DND-41 (cell line): ENCODE results near the gene ABI3BP.

ENCODE experiments used
- ATAC-seq: fragments of 200-7000 bp; cut with Tn5 transposase; 3 replicates; pipeline ENCODE4 v1.9.1; 2021; ENCODE audit warnings: low read depth; ENCODE audit not compliant: insufficient read depth
- DNase-seq: peaks from one replicate; pipeline ENCODE4 v3.0.0-alpha.2; 2020
- H2AFZ ChIP-seq: 2 replicates; pipeline ENCODE4 v1.6.0; 2012; ENCODE audit warnings: low read depth, low read length
- H3K27ac ChIP-seq: 2 replicates; pipeline ENCODE4 v1.5.1; 2012; ENCODE audit warnings: low read length, inconsistent platforms
- H3K27me3 ChIP-seq: fragments of 200-600 bp; sonication (generic); 2 replicates; pipeline ENCODE4 v1.6.0; 2012; ENCODE audit warnings: low read length, mild to moderate bottlenecking, inconsistent platforms; ENCODE audit not compliant: insufficient read depth, poor library complexity
- H3K36me3 ChIP-seq: 2 replicates; pipeline ENCODE4 v1.5.1; 2012; ENCODE audit warnings: low read length, inconsistent platforms; ENCODE audit not compliant: insufficient read depth
- H3K4me1 ChIP-seq: 2 replicates; pipeline ENCODE4 v1.5.1; 2012; ENCODE audit warnings: mild to moderate bottlenecking, low read length; ENCODE audit not compliant: insufficient read depth
- H3K4me2 ChIP-seq: 2 replicates; pipeline ENCODE4 v1.6.0; 2012; ENCODE audit warnings: mild to moderate bottlenecking, moderate library complexity, low read length, inconsistent platforms; ENCODE audit not compliant: insufficient read depth
- H3K4me3 ChIP-seq, 2 experiments: fragments of 200-600 bp in 1 of 2; shearing (Covaris generic) in 1 of 2; 2 replicates each; pipeline ENCODE4 v1.5.1; 2012 to 2016; ENCODE audit warnings: inconsistent platforms in 2 of 2, low read length in 2 of 2, mild to moderate bottlenecking in 2 of 2, low read depth in 1 of 2, moderate library complexity in 1 of 2
- H3K79me2 ChIP-seq: 2 replicates; pipeline ENCODE4 v1.6.0; 2012; ENCODE audit warnings: low read length, inconsistent platforms; ENCODE audit not compliant: insufficient read depth
- H3K9ac ChIP-seq: 2 replicates; pipeline ENCODE4 v1.6.0; 2012; ENCODE audit warnings: low read depth, mild to moderate bottlenecking, inconsistent platforms, low read length, moderate library complexity
- H3K9me3 ChIP-seq: 2 replicates; pipeline ENCODE4 v1.5.1; 2012; ENCODE audit warnings: low read length, moderate library complexity, mild to moderate bottlenecking, inconsistent platforms; ENCODE audit not compliant: insufficient read depth, severe bottlenecking
- H4K20me1 ChIP-seq: 2 replicates; pipeline ENCODE4 v1.6.0; 2012; ENCODE audit warnings: low read length; ENCODE audit not compliant: insufficient read depth
- EZH2 ChIP-seq: IDR thresholded peaks from 3 replicates; pipeline ENCODE4 v1.6.1; 2012; ENCODE audit warnings: borderline replicate concordance, low read depth, mild to moderate bottlenecking, moderate library complexity, low read length, inconsistent platforms; ENCODE audit not compliant: severe bottlenecking
- TF ChIP-seq, protein P1 (sequence below): IDR thresholded peaks from 2 replicates; pipeline ENCODE4 v1.5.1; 2012; ENCODE audit warnings: borderline replicate concordance, low read length, moderate library complexity, mild to moderate bottlenecking; ENCODE audit not compliant: poor library complexity, severe bottlenecking; ENCODE audit errors: extremely low read depth

The ABI3BP gene

DNA sequence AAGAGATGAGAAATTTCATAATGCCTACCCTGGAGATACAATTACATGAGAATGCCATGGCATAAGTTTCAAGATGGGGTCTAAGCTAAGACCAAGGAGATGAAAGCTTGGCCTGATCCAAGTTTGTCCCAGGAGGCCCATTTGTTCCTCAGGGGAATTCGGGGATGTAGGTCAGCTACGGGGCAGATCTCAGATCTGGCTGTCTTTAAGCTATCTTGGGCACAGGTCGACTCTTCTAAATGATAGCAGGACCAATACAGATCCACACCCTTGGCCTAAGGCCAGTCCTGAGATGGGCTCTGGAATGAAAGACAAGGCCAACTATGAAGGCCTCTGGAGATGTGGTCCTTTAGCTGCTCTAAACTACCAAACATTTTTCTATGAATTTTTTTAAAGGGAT is 16.6 kb downstream of the ABI3BP start:
- Histone ChIP-seq H3K4me3 (no peak overlapping the region), H2AFZ (no peak overlapping the region), H3K27ac (no peak overlapping the region), H3K4me1 (no peaks in the 10 kb centered on the region), H3K27me3 (no peaks in the 10 kb centered on the region), H3K4me2 (no peak overlapping the region), H3K79me2 (no peaks in the 10 kb centered on the region), H4K20me1 (no peaks in the 10 kb centered on the region), H3K9ac (no peak overlapping the region), H3K36me3 (no peaks in the 10 kb centered on the region), H3K9me3 (no peaks in the 10 kb centered on the region)
- TF ChIP-seq EZH2 = no peak
- TF ChIP-seq, protein P1, sequence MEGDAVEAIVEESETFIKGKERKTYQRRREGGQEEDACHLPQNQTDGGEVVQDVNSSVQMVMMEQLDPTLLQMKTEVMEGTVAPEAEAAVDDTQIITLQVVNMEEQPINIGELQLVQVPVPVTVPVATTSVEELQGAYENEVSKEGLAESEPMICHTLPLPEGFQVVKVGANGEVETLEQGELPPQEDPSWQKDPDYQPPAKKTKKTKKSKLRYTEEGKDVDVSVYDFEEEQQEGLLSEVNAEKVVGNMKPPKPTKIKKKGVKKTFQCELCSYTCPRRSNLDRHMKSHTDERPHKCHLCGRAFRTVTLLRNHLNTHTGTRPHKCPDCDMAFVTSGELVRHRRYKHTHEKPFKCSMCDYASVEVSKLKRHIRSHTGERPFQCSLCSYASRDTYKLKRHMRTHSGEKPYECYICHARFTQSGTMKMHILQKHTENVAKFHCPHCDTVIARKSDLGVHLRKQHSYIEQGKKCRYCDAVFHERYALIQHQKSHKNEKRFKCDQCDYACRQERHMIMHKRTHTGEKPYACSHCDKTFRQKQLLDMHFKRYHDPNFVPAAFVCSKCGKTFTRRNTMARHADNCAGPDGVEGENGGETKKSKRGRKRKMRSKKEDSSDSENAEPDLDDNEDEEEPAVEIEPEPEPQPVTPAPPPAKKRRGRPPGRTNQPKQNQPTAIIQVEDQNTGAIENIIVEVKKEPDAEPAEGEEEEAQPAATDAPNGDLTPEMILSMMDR = no peak
- ATAC-seq (no peak), DNase-seq (no peak)

DNA sequence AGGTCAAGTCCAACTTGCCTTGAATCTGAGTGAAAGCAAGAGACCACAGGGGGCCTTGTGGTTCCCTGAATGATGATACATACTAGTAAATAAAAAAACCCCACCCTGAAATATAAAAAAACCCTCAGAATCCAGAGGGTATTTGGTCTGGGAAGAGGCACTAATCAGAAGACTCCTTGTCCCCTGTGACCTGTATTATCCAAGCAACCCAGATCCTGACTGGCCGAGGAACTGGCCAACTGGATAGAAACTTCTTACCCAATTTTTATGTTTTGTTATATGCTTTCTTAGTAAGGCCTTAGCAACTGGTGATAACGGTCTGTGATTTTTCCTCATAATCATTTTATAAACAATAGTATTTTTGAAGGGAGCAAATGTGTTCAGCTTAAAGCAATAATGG is 17.5 kb downstream of the ABI3BP start:
- H3K79me2 ChIP-seq = no peaks in the 10 kb centered on the region
- H3K9ac ChIP-seq = no peak overlapping the region
- no peak overlapping the region for H3K4me3 ChIP-seq
- ATAC-seq = no peak
- H3K27ac ChIP-seq = no peak overlapping the region
- DNase-seq = no peak
- TF ChIP-seq EZH2 = no peak
- TF ChIP-seq, protein P1 = no peak
- no peak overlapping the region for H2AFZ ChIP-seq
- H4K20me1 ChIP-seq = no peaks in the 10 kb centered on the region; the same call in 1 of the 2 replicates
- no peaks in the 10 kb centered on the region for H3K9me3 ChIP-seq
- H3K36me3 ChIP-seq = no peaks in the 10 kb centered on the region
- H3K4me2 ChIP-seq = no peak overlapping the region
- H3K4me1 ChIP-seq = no peaks in the 10 kb centered on the region
- no peaks in the 10 kb centered on the region for H3K27me3 ChIP-seq

DNA sequence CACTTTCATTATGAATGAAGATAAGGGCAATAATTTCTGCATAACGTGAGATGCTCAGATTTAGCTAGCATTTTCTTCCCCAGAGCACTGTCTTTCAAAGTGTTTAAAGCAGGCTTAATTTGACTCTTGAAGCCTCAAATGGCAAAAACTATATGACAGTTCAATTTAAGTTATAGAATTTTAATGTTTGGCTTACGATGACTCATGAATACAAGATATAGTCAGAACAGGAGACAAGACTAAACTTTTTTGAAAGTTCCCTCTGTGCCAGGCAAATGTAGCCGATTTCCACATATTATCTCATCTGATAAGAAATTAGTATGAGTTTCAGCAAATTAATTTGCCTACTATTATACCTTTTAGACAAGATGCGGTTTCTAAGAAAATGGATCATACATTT is 19.6 kb downstream of the ABI3BP start:
- TF ChIP-seq EZH2 = no peak
- TF ChIP-seq, protein P1 = no peak
- no peak overlapping the region for H3K4me2 ChIP-seq
- ATAC-seq = no peak
- no peaks in the 10 kb centered on the region for H3K9me3 ChIP-seq
- H3K4me1 ChIP-seq = no peaks in the 10 kb centered on the region
- H3K27ac ChIP-seq = no peak overlapping the region
- no peaks in the 10 kb centered on the region for H3K36me3 ChIP-seq
- no peak overlapping the region for H3K4me3 ChIP-seq
- H3K27me3 ChIP-seq = no peaks in the 10 kb centered on the region
- no peak overlapping the region for H3K9ac ChIP-seq
- H4K20me1 ChIP-seq = no peaks in the 10 kb centered on the region; the same call in 1 of the 2 replicates
- H2AFZ ChIP-seq = no peak overlapping the region
- no peaks in the 10 kb centered on the region for H3K79me2 ChIP-seq
- no peak for DNase-seq

DNA sequence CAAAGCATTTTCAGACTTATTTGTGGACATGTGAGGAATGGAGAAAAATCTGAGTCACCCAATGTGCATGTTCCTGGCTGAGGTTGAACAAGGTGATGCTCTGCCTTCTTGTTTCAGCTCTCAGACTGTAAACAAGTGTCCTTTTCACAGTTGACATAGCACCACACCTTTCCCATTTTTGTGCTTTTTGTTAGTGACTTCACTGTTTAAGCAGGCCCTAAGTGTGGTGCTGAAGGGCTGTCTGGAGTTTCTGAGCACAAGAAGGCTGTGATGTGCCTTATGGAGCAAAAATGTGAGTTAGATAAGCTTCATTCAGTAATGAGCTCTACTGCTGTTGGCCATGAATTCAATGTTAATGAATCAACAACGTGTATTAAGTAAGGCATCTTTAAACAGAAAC is 20.4 kb downstream of the ABI3BP start:
- no peak overlapping the region for H3K4me2 ChIP-seq
- no peak for ATAC-seq
- no peak overlapping the region for H3K27ac ChIP-seq
- no peak overlapping the region for H2AFZ ChIP-seq
- DNase-seq = no peak
- H3K27me3 ChIP-seq = no peaks in the 10 kb centered on the region
- no peak overlapping the region for H3K9ac ChIP-seq
- no peaks in the 10 kb centered on the region; the same call in 1 of the 2 replicates for H4K20me1 ChIP-seq
- H3K4me1 ChIP-seq = no peaks in the 10 kb centered on the region
- TF ChIP-seq EZH2 = no peak
- TF ChIP-seq, protein P1 = no peak
- H3K9me3 ChIP-seq = no peaks in the 10 kb centered on the region
- H3K79me2 ChIP-seq = no peaks in the 10 kb centered on the region
- H3K36me3 ChIP-seq = no peaks in the 10 kb centered on the region
- no peak overlapping the region for H3K4me3 ChIP-seq
